Naive thymus-derived CD4-positive, alpha-beta T cell (primary cell): Measurements from ENCODE around the gene CLCNKB. TPM values are rescaled to one million over a fixed set of nuclear protein-coding genes. Genes with fewer than 3 reads are reported as not detected.
"Not testable (repeated sequence)": the region's sequence is repeated elsewhere in the genome, so short reads cannot be mapped to it uniquely, and the experiment has no call there.

Experiments
- ATAC-seq: fragments of 150-1000 bp; cut with Tn5 transposase; 2 replicates; pipeline ENCODE4 v1.10.0; 2021; ENCODE audit warnings: mild to moderate bottlenecking, moderate library complexity
- CTCF ChIA-PET: fragments of 350-600 bp; sonication (Branson Sonifier 250); formaldehyde crosslinking; loops from one replicate; lab custom pipeline; 2021; ENCODE audit warnings: antibody characterized with exemption; lab: Charles Lee
- POLR2A ChIA-PET: fragments of 350-600 bp; sonication (Branson Sonifier 250); formaldehyde crosslinking; loops from one replicate; lab custom pipeline; 2021; ENCODE audit warnings: antibody characterized with exemption, inconsistent platforms; lab: Charles Lee
- DNase-seq, 9 donors: peaks; one replicate each; pipeline versions ENCODE4 v3.0.0 to v3.0.0-alpha.2; 2020 to 2022; ENCODE audit warnings: mixed read lengths in 1 of 9
- H3K27ac ChIP-seq: one replicate; pipeline ENCODE4 v1.7.0; 2013; ENCODE audit warnings: mild to moderate bottlenecking, low read depth, low read length, moderate library complexity
- H3K27me3 ChIP-seq, 2 donors: one replicate each; pipeline ENCODE4 v1.7.0; 2013; ENCODE audit warnings: low read length in 2 of 2, mild to moderate bottlenecking in 2 of 2, moderate library complexity in 2 of 2; ENCODE audit not compliant: control insufficient read depth in 2 of 2, insufficient read depth in 2 of 2
- H3K36me3 ChIP-seq, 3 experiments: 1 replicate in 2 of 3; 2 replicates in 1 of 3; pipeline ENCODE4 v1.7.0; 2013; ENCODE audit warnings: low read length in 3 of 3, mild to moderate bottlenecking in 3 of 3, moderate library complexity in 1 of 3; ENCODE audit not compliant: insufficient read depth in 3 of 3, control insufficient read depth in 2 of 3
- H3K4me1 ChIP-seq, 2 donors: one replicate each; pipeline ENCODE4 v1.7.0; 2013; ENCODE audit warnings: low read length in 2 of 2, mild to moderate bottlenecking in 2 of 2, moderate library complexity in 1 of 2; ENCODE audit not compliant: control insufficient read depth in 2 of 2, insufficient read depth in 2 of 2
- H3K4me3 ChIP-seq: 2 replicates; pipeline ENCODE4 v1.7.0; 2013; ENCODE audit warnings: mild to moderate bottlenecking, low read length
- H3K9me3 ChIP-seq, 3 experiments: 1 replicate in 2 of 3; 2 replicates in 1 of 3; pipeline ENCODE4 v1.7.0; 2013; ENCODE audit warnings: low read length in 3 of 3; ENCODE audit not compliant: control insufficient read depth in 2 of 3
- H3K27ac Mint-ChIP-seq, 9 donors: one replicate each; pipeline ENCODE4 v1.8.0; 2020 to 2022; ENCODE audit warnings: mixed read lengths in 9 of 9, mild to moderate bottlenecking in 8 of 9, moderate library complexity in 5 of 9, inconsistent platforms in 2 of 9
- H3K27me3 Mint-ChIP-seq, 5 donors: one replicate each; pipeline ENCODE4 v1.8.0; 2021 to 2022; ENCODE audit warnings: mixed read lengths in 5 of 5, mild to moderate bottlenecking in 1 of 5
- H3K36me3 Mint-ChIP-seq, 5 donors: one replicate each; pipeline ENCODE4 v1.8.0; 2020 to 2022; ENCODE audit warnings: mixed read lengths in 5 of 5, mild to moderate bottlenecking in 3 of 5, inconsistent platforms in 1 of 5
- H3K4me1 Mint-ChIP-seq, 7 donors: one replicate each; pipeline ENCODE4 v1.8.0; 2020 to 2022; ENCODE audit warnings: mixed read lengths in 7 of 7, mild to moderate bottlenecking in 3 of 7, inconsistent platforms in 1 of 7
- H3K4me3 Mint-ChIP-seq, 10 donors: one replicate each; pipeline ENCODE4 v1.8.0; 2020 to 2022; ENCODE audit warnings: mild to moderate bottlenecking in 10 of 10, mixed read lengths in 10 of 10, moderate library complexity in 6 of 10, inconsistent platforms in 2 of 10
- H3K9me3 Mint-ChIP-seq, 11 donors: one replicate each; pipeline ENCODE4 v1.8.0; 2020 to 2022; ENCODE audit warnings: mixed read lengths in 11 of 11, mild to moderate bottlenecking in 4 of 11, inconsistent platforms in 1 of 11, moderate library complexity in 1 of 11
- intact Hi-C, 2 donors: fragments of 100-400 bp; cut with micrococcal nuclease; formaldehyde crosslinking; loops; one replicate each; pipeline ENCODE4 v1.15.1; 2023
- polyA plus RNA-seq, 2 donors: library from polyadenylated mRNA; unstranded; fragments of 300-500 nt; fragmentation: Illumina TruSeq; gene quantifications; one replicate each; pipeline ENCODE4 v1.2.3, GENCODE V29; 2021
- total RNA-seq, 6 experiments: library from RNA in 5 of 6; stranded (reverse) in 5 of 6; gene quantifications; 1 replicate in 5 of 6; 2 replicates in 1 of 6; pipeline ENCODE4 v1.2.3 and lab custom pipeline; 2021 to 2026

Gene CLCNKB
- total and polyA plus RNA-seq, 7 experiments from 2014 or later = not detected

DNA sequence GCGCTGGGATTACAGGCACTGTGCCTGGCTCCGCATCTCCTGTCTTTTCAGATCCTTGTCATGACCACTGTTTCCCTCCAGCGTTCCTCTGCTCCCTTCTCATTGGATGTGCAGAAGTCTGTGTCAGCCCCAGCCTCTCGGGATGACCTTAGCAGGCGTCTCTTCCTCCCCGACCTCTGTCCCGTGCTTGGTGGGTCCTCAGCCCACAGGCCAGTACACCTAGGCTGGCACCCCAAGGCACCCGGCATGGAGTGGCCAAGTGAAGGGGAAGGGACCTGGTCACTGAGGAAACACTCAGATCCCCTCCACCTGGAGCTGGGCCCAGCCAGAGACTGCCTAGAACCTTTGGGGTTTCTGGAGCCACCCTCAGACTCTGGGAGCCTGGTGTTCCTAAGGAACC lies 2.4 kb upstream of the CLCNKB start:
- ATAC-seq (no peak), DNase-seq (no peak)
- Mint-ChIP-seq H3K27ac (no peak overlapping the region), H3K4me1 (no peaks in the 10 kb centered on the region), H3K4me3 (no peak overlapping the region), H3K9me3 (peaks cover 0 to 1% (median 0%) of the 10 kb centered on the region in 11 donors), H3K27me3 (peaks cover 0 to 5% (median 0%) of the 10 kb centered on the region in 5 donors), H3K36me3 (no peaks in the 10 kb centered on the region)
- H3K27me3 ChIP-seq = no peaks in the 10 kb centered on the region
- intact Hi-C loops = no loop called here
- H3K4me3 ChIP-seq = no peak overlapping the region
- CTCF ChIA-PET = no interaction called here
- H3K36me3 ChIP-seq = no peaks in the 10 kb centered on the region
- no peak overlapping the region for H3K27ac ChIP-seq
- POLR2A ChIA-PET = no interaction called here
- H3K4me1 ChIP-seq = no peaks in the 10 kb centered on the region
- H3K9me3 ChIP-seq = no peaks in the 10 kb centered on the region

DNA sequence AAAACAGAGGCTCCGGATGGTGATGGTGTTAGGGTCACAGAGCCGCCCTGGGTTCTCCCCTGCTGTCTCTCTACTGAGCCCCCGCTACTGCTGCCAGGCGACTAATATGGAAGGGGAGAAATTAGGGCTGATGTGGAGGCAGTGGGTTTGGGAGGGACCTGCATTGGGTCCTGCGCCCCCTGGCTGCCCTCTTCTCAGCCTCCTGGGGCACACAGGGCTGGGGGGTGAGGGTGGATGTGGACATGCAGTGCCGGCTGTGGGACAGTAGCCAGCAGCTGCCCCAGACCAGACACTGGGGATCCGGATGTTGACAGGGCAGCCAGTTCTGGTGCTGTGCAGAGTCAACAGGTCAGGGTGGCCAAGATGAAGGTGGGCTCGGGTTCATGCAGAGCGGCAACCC lies 1.5 kb upstream of the CLCNKB start:
- Mint-ChIP-seq H3K27me3 (peaks cover 0 to 5% (median 0%) of the 10 kb centered on the region in 5 donors), H3K27ac (no peak overlapping the region), H3K36me3 (no peaks in the 10 kb centered on the region), H3K4me1 (no peaks in the 10 kb centered on the region), H3K9me3 (peaks cover 0 to 1% (median 0%) of the 10 kb centered on the region in 11 donors), H3K4me3 (no peak overlapping the region)
- intact Hi-C loops = no loop called here
- no peak overlapping the region for H3K27ac ChIP-seq
- ChIA-PET POLR2A (interaction anchor here (0.6 kb wide), 2 partner anchors 34 to 333 kb away, joined by 3 read pairs; no protein-coding TSS in a partner anchor), CTCF (no interaction called here)
- H3K9me3 ChIP-seq = no peaks in the 10 kb centered on the region
- ATAC-seq (no peak), DNase-seq (no peak)
- no peaks in the 10 kb centered on the region for H3K36me3 ChIP-seq
- no peaks in the 10 kb centered on the region for H3K27me3 ChIP-seq
- H3K4me3 ChIP-seq = no peak overlapping the region
- H3K4me1 ChIP-seq = no peaks in the 10 kb centered on the region

DNA sequence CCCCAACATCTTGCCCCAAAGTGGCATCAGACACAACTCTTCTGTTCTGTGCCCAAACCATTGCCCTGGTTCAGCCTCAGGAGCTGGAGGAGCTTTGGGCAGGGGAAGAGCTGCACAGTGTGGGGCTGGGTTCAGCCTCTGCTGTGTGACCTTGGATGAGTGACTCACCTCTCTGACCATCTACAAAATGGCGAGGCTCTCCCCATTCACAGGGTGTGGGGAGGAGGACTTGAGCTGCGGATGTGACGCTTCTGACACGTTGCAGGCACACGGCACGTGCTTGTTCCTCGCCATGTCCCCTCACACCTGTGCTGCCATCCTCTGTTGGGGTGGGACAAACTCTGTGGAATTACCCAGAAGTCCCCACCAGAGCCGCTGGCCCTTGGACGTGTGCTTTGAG lies 928 bp upstream of the CLCNKB start:
- POLR2A ChIA-PET = interaction anchor here (0.6 kb wide), 1 partner anchor 34 kb away, joined by 3 read pairs; no protein-coding TSS in a partner anchor
- DNase-seq, ATAC-seq, intact Hi-C loops, H3K27ac ChIP-seq, H3K4me3 Mint-ChIP-seq, H3K27me3 ChIP-seq, H3K36me3 Mint-ChIP-seq, H3K27ac Mint-ChIP-seq, H3K4me1 Mint-ChIP-seq, H3K4me1 ChIP-seq, H3K4me3 ChIP-seq, CTCF ChIA-PET, H3K36me3 ChIP-seq, H3K9me3 ChIP-seq, H3K27me3 Mint-ChIP-seq, H3K9me3 Mint-ChIP-seq: not testable (repeated sequence)

DNA sequence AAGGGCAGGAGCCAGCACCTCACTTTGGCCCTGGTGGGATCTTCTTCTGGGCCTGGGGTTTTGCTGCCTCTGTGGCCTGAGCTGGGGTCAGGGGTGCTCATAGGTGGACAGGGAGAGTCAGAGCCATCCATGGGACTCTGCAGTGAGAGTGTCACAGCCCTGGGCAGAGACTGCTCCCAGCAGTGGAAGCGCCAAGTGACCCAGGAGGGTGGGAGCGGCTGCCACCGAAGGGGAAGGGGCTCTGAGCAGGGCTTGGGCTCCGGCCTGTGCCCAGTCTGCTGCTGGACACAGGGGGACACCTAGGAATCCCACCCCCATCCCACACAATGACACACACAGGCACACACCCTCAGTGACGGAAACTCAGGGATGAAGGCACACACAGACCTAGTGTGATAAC lies 368 bp downstream of the CLCNKB start:
- Mint-ChIP-seq H3K9me3 (peaks cover 0 to 1% (median 0%) of the 10 kb centered on the region in 11 donors), H3K4me1 (peaks cover 0 to 4% (median 0%) of the 10 kb centered on the region in 7 donors), H3K27me3 (peaks cover 0 to 6% (median 4%) of the 10 kb centered on the region in 5 donors), H3K36me3 (no peaks in the 10 kb centered on the region), H3K27ac (no peak overlapping the region), H3K4me3 (no peak overlapping the region)
- H3K4me1 ChIP-seq = no peaks in the 10 kb centered on the region
- no peaks in the 10 kb centered on the region for H3K36me3 ChIP-seq
- ChIA-PET CTCF (no interaction called here), POLR2A (no interaction called here)
- intact Hi-C loops = no loop called here
- DNase-seq = no peak
- no peak overlapping the region for H3K4me3 ChIP-seq
- no peaks in the 10 kb centered on the region for H3K9me3 ChIP-seq
- ATAC-seq = no peak
- H3K27me3 ChIP-seq = no peaks in the 10 kb centered on the region
- no peak overlapping the region for H3K27ac ChIP-seq

DNA sequence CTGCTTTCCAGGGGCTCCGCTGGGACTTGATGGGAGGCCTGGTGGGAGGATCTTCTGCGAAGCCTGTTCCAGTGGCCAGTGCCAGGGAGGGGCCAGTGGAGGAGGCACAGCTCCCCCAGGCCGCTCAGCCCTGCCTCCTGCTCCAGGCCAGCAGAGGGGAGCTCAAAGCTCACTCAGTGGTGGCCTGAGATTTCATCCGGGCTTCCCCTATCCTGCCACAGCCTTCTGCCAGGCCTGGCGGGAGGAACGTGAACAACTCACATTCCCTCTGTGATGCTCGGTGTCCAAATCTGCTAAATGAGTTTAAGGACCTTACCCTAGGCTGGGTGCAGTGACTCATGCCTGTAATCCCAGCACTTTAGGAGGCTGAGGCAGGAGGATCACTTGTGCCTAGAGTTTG lies 3.3 kb downstream of the CLCNKB start:
- Mint-ChIP-seq H3K4me1 (peaks cover 0 to 7% (median 0%) of the 10 kb centered on the region in 7 donors), H3K27ac (no peak overlapping the region), H3K36me3 (no peaks in the 10 kb centered on the region), H3K27me3 (peaks cover 0 to 19% (median 13%) of the 10 kb centered on the region in 5 donors), H3K4me3 (peak overlapping the region in 1 of 10 donors; percentile 72), H3K9me3 (peaks cover 0 to 1% (median 0%) of the 10 kb centered on the region in 11 donors)
- no peak overlapping the region for H3K4me3 ChIP-seq
- H3K4me1 ChIP-seq = no peaks in the 10 kb centered on the region
- POLR2A ChIA-PET = no interaction called here
- intact Hi-C loops = no loop called here
- no peak overlapping the region for H3K27ac ChIP-seq
- no peak for DNase-seq
- H3K36me3 ChIP-seq = no peaks in the 10 kb centered on the region
- H3K27me3 ChIP-seq = no peaks in the 10 kb centered on the region
- no peak for ATAC-seq
- H3K9me3 ChIP-seq = no peaks in the 10 kb centered on the region
- CTCF ChIA-PET = interaction anchor here (2.8 kb wide), 1 partner anchor 37 kb away, joined by 10 read pairs; no protein-coding TSS in a partner anchor

DNA sequence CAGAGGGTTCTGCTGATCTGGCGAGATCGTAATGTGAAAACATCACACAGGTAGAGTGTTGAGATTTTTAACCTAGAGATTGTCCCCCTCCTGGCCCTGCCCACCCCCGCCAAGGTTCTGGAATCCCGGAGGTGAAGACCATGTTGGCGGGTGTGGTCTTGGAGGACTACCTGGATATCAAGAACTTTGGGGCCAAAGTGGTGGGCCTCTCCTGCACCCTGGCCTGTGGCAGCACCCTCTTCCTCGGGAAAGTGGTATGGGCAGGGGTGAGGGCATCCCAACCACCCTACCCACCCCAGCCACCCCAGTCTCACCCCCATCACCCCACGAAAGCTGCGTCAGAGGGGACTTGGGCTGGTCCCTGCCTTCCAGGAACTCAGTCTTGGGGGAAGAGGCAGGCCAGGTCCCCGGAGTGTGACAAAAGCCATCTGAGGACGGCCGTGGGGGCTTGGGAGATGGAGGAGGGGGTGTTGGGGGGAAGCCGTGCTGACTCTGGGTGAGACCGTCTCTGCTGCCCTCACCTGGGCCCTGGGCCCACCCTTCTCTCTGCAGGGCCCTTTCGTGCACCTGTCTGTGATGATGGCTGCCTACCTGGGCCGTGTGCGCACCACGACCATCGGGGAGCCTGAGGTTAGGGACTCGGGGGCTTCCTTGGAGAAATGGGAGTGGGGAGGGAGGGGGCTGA lies 4.4 kb downstream of the CLCNKB start:
- ChIA-PET CTCF (no interaction called here), POLR2A (no interaction called here)
- Mint-ChIP-seq H3K9me3 (peaks cover 0 to 1% (median 0%) of the 10 kb centered on the region in 11 donors), H3K4me3 (peak overlapping the region in 8 of 10 donors; percentile 43 to 72 (median 64)), H3K36me3 (no peaks in the 10 kb centered on the region), H3K4me1 (peaks cover 0 to 7% (median 0%) of the 10 kb centered on the region in 7 donors), H3K27ac (peak overlapping the region in 1 of 9 donors; percentile 65), H3K27me3 (peaks cover 0 to 19% (median 13%) of the 10 kb centered on the region in 5 donors)
- H3K4me3 ChIP-seq = no peak overlapping the region
- no peaks in the 10 kb centered on the region for H3K9me3 ChIP-seq
- no peaks in the 10 kb centered on the region for H3K4me1 ChIP-seq
- DNase-seq = no peak
- no peaks in the 10 kb centered on the region for H3K36me3 ChIP-seq
- intact Hi-C loops = no loop called here
- H3K27me3 ChIP-seq = no peaks in the 10 kb centered on the region
- H3K27ac ChIP-seq = no peak overlapping the region
- no peak for ATAC-seq
